GM21619 (cell line): ENCODE measurements around the gene TTLL5.

ENCODE experiments used
- ATAC-seq: cut with Tn5 transposase; IDR thresholded peaks from one replicate; pipeline ENCODE4 v1.9.1; 2021; ENCODE audit not compliant: unreplicated experiment

Gene TTLL5, protein sequence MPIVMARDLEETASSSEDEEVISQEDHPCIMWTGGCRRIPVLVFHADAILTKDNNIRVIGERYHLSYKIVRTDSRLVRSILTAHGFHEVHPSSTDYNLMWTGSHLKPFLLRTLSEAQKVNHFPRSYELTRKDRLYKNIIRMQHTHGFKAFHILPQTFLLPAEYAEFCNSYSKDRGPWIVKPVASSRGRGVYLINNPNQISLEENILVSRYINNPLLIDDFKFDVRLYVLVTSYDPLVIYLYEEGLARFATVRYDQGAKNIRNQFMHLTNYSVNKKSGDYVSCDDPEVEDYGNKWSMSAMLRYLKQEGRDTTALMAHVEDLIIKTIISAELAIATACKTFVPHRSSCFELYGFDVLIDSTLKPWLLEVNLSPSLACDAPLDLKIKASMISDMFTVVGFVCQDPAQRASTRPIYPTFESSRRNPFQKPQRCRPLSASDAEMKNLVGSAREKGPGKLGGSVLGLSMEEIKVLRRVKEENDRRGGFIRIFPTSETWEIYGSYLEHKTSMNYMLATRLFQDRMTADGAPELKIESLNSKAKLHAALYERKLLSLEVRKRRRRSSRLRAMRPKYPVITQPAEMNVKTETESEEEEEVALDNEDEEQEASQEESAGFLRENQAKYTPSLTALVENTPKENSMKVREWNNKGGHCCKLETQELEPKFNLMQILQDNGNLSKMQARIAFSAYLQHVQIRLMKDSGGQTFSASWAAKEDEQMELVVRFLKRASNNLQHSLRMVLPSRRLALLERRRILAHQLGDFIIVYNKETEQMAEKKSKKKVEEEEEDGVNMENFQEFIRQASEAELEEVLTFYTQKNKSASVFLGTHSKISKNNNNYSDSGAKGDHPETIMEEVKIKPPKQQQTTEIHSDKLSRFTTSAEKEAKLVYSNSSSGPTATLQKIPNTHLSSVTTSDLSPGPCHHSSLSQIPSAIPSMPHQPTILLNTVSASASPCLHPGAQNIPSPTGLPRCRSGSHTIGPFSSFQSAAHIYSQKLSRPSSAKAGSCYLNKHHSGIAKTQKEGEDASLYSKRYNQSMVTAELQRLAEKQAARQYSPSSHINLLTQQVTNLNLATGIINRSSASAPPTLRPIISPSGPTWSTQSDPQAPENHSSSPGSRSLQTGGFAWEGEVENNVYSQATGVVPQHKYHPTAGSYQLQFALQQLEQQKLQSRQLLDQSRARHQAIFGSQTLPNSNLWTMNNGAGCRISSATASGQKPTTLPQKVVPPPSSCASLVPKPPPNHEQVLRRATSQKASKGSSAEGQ (N-terminal part only)

DNA sequence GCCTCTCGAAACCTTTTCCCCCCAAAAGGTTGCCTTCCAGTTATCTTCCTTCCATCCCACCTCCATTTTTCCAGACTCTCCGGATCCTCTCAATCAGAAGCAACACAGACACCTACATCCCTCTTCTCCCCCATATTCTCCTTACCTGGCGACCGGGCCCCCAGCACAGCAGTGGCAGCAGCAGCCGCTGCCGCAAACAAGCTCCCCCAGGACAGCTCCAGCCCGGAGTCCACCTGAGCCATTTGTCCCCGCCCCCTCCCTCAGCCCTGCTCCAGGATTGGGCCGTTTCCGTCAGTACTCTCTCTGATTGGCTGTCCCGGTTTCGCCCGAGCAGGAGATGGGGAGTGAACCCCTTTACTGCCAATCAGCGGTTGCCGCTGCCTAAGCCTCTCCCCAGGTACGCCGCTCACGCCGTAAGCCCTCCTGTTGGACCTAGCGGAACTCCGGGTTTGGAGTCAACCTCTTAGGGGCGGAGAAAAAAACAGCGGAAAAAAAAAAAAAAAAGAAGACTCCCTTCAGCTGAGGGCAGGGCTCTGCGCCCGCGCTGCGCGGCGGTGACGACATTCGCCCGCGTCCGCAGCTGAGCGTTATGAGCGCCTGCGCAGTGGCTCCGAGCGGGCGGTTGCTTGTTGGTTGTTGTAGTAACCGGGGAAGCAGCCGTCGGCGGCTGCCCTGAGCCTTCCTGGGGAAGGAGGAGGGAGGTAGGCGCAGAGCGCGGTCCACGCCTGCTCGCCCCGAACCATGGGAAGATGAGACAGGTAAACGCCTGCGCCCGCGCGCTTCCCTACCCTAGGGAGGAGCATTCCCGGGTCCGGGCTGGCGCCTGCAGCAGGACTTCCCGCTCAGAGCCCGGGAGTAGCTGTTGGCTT, at the start of gene TTLL5, which contains the start of gene ERG28:
TTLL5 (plus strand) TSS at position 617 of the 869 bp plus-strand sequence. CDS start 1,904 bp downstream, outside the sequence.
ERG28 (minus strand) TSS at position 247 of the 869 bp plus-strand sequence. CDS start 3,374 bp downstream, outside the sequence.
- ATAC-seq = peak; percentile 96

DNA sequence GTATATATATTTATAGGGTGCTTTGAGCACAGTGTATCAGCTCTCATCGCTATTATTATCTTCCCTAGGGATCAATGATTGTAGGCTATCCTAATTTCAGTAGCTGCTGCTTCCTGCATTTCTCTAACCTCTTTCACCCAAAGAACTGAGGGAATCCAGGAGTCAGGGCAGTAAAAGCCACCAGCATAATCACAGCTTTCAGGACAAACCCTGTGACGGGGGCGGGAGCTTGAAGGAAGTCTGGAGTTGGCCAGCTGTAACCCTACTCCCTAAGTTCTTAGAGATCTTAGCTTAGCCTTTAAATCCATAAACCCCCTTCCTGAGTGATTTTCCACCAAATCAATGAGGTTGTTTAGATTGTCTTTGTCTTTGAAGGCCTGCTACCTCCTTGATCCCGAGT, 48.9 kb upstream of the TTLL5 start:
- no peak for ATAC-seq

DNA sequence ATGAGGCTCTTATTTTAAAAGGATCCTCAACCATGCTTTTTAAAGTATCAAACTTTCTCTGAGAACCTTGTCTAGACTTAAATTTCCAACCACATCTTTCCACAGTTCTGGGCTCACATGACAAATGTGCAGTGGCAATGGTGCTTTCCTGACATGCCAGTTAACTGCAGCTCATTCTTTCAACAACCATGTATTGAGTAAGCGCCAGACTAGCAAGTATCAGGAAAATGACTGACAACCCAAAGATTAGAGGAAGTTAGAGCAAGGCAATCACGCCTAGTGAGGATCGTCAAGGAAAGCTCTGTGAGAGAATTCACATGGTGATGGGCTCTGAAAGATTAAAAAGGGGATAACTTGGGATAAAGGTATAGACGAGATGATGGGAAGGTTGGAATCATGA, 46.9 kb upstream of the TTLL5 start:
- ATAC-seq = no peak

DNA sequence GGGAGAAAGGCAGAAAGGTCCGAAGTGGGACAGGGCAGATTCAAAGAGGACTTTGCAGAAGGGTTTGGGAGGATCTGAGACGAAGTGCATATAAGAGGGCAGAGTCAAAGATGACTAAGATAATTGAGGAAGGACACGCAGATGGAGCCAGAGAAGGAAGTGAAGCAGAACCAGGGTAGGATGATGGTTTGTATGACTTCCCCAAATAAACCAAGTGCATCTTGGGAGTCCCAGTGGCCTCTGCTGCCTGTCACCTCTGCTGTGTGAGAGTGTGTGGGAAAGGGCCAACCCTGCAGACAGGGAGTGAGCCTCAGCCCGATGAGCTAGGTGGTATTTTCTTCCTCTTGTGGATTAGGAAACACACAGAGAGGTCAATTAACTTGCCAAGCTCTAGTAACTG, 45.8 kb upstream of the TTLL5 start:
- no peak for ATAC-seq

DNA sequence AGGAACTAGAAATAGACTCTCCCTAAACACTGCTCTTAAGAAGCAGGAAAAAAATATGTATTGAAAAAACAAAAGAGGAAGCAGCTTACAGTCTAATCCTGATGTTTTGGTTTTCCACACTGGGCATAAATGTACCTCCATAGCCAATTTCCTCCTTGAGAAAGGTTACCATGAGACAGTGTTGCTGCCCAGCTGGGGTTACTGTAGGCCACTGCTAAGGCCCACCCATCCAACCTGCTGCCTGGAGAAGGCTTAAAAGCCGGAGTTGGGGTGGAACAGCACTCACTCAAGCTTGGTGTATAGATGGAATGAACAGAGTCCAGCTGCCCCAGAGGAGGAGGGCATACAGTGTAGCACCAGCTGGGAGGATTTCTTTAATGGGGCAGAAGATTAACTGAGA, 41.5 kb upstream of the TTLL5 start:
- no peak for ATAC-seq

DNA sequence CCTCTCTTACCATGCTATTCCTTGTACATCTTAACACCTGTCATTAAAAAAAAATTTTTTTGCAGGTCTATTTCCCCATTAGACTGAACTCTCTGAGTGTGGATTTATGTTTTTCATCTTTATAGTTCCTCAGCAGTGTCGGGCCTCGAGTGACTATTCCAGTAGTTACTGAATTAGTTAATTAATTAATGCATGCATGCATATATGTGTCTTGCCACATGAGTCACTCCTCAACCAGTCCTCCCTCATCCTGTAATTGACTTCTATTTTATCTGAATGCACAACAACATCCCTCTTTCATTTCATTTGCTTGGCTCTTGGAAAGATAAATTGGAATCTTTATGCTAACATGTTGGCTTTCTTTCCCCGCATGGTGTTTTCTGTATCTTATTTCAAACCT, 36.0 kb upstream of the TTLL5 start:
- ATAC-seq = no peak

DNA sequence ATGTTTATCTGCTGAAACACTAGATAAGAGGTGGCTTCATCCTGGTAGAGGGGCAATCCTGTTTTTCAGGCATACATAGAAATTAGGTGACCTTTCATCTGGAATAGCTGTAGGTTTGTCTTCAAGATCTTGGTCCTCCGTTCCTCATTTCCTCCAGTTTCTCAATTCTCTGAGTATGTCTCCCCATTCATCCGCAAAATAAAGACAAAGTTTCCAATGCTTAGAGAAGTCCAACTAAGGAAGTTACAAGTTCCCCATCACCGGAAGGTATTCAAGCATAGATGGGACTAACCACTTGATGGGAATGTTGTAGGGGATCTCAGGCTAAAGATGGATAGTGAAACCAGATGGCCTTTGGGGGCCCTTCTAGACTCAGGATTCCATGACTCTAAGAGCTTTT, 34.6 kb upstream of the TTLL5 start:
- no peak for ATAC-seq

DNA sequence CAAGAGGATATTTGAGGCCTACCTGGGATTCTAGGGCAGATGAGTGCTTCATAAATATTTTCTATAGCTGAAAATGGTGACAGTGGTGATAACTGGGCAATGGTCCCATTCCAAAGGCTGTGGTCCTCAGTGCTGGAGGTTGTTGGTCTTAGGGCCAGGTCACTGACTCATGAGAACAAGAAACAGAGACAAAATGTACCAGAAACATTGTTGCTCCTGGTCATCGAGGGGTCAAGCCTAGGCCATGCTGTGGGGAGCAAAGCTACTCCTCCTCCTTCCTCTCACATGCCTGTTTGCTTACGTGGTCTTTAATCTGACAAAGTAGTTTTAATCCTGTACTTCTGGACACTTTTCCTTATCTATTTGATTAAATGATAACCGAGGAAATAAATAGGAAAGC, 34.2 kb upstream of the TTLL5 start:
- no peak for ATAC-seq

DNA sequence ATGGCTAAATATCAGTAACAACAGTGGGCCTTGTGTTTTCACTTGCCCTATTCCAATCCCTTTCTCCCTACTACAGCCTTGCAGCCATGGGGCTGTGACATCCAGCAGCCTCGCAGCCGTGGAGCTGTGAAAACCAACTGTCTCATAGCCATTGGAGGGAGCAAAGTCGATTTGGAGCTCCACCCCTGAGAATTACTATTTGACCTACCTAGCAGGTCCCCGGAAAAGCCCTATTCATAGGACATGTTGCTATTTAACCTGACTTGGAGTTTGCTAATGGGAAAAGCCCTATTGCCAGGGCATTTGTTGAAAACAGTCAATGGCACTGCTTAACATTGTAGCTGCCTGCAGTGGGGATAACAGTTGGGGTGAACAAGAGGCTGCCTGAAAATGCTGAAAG, 33.6 kb upstream of the TTLL5 start:
- ATAC-seq = no peak

DNA sequence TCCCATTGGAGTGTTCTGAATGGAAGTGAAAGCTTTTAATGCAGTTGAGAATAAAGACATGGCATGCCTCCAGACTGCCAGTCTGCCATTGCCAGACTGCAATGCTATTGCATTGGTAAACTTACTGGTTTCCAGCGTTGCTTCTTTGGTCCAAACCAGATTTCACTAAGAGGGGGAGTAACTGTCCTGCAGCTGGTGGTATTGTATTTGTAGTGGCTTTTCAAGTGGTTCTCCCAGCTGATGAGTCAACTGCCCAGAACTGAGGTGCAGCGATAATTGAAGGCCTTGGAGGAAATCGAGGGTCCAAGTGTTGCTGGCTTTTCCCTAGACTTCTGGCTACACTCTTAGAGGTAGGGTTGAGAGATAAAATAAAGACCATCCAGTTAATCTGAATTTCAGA, 32.2 kb upstream of the TTLL5 start:
- ATAC-seq = no peak

DNA sequence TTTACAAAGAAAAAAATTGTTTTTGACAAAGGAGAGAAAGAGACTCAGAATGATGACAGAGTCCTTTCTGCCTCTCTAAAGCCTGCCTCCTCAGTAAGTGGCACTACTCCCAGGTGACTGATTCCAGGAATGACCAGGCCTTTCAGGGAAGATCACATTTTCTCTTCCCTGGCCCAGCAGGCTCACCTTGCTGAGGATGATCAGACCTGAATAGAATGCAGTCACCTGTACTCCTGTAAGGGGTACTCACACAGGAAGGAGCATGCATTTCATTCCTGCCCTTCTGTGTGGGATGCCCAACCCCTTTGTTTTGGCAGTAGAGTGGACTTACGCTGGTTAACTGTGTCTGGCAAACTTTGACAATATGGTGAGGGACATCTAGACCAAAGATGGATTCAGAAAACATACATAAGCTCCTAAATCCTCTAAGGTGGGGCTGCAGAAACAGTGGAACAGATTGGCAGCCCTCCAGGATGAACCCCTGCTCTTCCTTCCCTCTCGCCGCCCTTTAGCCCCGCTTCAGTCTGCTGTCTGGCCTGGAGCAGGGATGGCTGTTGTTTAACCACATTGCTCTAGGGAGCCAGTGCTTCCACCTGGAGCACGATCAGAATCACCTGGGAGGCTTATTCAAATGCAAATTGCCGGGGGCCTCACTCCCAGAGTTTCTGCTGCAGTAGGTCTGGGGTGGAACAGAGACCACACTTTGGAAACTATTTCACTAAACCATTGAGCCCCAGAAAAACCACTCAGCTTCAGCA, 30.2 kb upstream of the TTLL5 start:
- ATAC-seq = no peak

DNA sequence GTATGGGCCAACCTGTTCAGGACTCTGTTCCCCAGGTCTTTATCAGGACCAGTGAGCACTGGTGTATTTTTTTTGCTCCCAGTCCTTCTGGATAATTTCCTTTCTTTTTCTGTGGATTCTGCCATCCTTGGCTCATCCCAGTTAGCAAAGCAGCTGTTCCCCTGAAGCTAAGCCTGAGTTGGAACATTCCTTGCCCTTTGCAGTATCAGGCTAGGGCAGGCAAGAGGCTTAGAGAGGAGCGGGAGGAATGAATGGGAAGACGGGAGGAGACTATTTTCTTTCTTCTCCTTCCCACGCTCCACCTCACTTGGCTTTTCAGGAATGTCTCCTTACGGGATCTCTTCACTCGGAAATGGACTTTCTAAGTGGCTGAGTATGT, 29.6 kb upstream of the TTLL5 start:
- no peak for ATAC-seq

DNA sequence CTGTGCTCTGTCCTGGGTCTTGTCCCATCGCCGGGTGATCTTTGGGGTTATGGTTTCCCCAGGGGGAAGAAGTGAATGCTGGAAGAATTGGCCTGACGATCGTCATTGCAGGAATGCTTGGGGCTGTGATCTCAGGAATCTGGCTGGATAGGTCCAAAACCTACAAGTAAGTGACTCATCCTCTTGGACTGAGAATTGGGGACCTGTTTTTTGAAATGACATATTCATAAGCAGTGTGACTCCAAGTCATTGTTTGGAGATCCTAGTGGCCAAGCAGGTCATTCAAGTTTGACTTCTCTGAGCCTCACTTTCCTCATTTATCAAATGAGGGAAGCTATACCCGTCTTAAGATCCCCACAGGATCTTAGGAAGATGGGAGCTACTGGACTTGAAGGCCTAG, 26.2 kb upstream of the TTLL5 start:
- no peak for ATAC-seq

DNA sequence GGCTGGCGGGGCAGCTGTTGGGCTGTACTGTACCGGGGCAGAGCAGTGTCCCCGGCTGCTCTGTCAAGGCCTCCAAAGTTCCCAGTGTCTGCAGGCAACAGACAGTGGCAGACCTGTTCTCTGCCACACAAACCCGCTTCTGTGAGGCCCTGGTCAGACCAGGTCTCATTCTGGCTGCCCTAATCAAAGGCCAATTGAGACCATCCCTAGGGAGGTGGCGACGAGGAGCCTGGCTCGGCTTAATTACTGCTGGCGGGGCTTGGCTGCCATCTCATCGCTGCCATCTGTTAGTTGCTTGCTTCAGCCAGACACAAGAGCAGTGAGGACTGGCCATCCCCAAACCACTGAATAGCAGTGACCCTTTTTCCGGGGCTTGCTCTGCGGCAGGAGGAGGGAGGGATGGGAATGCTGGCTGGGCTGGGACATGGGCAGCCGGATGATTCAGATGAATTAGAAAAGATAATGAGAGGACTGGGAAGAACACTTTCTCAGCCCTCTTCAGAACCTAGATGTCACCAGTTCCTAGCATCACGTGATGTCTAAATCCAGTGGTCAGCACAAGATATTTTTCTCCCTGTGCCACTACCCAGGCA, 24.9 kb upstream of the TTLL5 start:
- no peak for ATAC-seq

DNA sequence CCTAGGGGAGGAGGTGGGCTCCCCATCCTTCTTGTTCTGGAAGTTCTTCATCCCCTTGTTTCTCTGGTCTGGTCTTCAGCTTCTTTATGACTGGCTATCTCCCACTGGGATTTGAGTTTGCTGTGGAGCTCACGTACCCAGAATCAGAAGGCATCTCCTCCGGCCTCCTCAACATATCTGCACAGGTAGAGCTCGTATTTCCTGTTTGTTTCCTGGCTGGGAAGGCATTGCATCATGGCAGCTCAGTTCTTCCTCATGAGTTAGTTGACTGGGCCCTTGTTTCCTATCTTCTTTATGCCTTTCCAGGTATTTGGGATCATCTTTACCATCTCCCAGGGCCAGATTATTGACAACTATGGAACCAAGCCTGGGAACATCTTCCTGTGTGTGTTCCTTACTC, 20.2 kb upstream of the TTLL5 start:
- ATAC-seq = no peak

DNA sequence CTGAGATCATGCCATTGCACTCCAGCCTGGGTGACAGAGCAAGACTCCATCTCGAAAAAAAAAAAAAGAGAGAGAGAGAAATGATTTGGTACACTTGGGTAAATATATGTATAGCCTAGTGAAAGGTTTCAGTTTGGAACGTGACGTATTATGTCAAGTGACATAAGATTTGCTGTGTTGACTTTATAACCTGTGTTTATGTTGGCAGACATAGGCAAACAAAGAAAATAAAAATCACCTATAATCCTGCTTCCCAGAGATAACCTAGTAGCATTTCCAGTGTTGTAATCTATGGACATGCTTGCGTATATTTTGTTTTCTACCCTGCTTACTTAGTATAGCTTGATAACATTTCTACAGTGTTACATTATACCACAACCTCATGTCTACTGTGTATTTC, 17.1 kb upstream of the TTLL5 start:
- no peak for ATAC-seq

DNA sequence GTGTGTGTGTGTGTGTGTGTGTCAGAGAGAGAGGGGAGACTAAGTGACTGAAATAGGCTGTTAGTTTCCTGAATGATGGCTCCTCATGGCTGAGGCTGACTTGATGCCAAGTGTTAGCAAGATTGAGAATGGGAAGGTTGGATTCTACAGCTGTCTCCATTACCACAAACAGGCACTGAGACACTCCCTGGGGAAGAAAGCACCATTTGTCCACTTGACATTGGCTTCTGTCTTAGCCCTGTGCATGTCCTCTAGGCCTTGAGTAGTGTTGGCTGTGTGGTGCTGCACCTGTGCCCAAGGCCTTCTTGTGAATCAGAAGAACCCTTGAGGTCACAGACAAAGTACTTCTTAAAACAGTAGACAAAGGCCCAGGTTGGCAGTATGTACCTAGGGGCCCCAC, 16.0 kb upstream of the TTLL5 start:
- no peak for ATAC-seq

DNA sequence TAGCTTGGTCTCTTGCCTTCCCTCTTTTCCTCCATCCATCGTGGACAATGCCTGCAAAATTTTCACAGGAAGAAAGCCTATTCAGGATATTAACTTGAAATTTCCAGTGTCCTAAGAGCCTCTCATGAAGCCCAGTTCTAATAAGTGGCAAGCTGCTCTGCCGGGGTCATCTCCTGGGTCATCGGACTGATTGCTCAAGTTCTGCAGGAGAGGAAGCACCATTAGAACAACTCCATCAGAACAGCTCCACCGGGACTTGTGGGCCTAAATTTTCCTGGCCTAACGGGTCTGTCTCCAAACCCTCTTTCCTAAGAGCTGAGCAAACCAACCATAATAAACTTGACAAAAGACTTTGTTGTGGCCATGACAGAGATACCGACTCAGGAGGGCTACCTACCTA, 14.3 kb upstream of the TTLL5 start:
- no peak for ATAC-seq

DNA sequence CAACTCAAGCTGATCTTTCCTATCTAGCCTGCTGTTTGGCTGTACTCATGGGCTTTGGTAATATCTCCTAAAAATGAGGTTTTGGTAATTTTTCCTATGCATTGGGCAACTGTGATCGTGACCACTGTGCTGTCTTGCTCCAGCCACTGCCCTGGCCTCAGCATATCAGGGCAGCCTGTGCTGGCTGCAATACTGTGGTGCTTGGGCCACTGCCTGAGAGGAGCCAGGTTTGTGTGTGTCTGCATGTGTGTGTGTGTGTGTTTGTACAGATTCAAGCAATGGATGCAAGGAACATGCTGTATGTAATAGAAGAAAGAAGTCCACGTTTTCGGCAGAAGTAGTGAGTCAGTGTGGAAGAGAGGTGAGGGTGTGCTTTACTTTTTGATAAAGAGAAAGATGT, 13.4 kb upstream of the TTLL5 start:
- no peak for ATAC-seq
